ENCODE measurements around the gene COX10.

Gene COX10

GRCh38 chr17:14050616-14051015 lies 18.7 kb upstream of the COX10 start:
- Histone ChIP-seq H3K4me3 (no peak overlapping the region), H3K4me1 (no peaks in the 10 kb centered on the region), H3K27ac (no peak overlapping the region), H3K36me3 (peaks cover 0 to 11% (median 5%) of the 10 kb centered on the region in 3 donors), H3K9me3 (no peaks in the 10 kb centered on the region), H3K27me3 (no peaks in the 10 kb centered on the region)
- intact Hi-C loops (cut with DNase I; ENCODE audit: low total_unique reads): no loop called here
- DNase-seq: no peak
- TF ChIP-seq, protein P1, sequence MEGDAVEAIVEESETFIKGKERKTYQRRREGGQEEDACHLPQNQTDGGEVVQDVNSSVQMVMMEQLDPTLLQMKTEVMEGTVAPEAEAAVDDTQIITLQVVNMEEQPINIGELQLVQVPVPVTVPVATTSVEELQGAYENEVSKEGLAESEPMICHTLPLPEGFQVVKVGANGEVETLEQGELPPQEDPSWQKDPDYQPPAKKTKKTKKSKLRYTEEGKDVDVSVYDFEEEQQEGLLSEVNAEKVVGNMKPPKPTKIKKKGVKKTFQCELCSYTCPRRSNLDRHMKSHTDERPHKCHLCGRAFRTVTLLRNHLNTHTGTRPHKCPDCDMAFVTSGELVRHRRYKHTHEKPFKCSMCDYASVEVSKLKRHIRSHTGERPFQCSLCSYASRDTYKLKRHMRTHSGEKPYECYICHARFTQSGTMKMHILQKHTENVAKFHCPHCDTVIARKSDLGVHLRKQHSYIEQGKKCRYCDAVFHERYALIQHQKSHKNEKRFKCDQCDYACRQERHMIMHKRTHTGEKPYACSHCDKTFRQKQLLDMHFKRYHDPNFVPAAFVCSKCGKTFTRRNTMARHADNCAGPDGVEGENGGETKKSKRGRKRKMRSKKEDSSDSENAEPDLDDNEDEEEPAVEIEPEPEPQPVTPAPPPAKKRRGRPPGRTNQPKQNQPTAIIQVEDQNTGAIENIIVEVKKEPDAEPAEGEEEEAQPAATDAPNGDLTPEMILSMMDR (IDR thresholded peaks at IDR 0.05): no peak

DNA sequence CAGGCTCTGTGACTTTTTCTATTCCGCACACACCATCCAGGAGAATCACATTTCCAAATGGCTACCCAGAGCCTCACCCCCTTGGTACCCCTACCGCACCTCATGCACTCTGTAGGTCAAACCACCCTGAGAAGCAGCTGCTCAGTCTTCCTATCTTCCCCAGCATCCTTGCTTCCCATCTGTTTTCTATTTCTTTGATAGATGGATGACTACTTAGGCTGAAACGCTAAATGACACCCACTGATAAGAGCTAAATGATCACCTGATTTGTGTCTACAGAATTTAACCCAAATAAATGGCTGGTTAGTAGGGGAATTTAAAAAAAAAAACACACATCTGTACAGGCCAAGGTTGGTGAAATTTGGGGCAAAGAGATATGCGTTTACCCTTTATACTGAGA lies 17.6 kb upstream of the COX10 start:
- intact Hi-C loops (cut with DNase I; ENCODE audit: low total_unique reads): no loop called here
- Histone ChIP-seq H3K4me1 (no peaks in the 10 kb centered on the region), H3K9me3 (no peaks in the 10 kb centered on the region), H3K27me3 (no peaks in the 10 kb centered on the region), H3K4me3 (no peak overlapping the region), H3K27ac (no peak overlapping the region), H3K36me3 (peaks cover 5 to 11% (median 6%) of the 10 kb centered on the region in 3 donors)
- TF ChIP-seq, protein P1 (IDR thresholded peaks at IDR 0.05): no peak
- no peak for DNase-seq

DNA sequence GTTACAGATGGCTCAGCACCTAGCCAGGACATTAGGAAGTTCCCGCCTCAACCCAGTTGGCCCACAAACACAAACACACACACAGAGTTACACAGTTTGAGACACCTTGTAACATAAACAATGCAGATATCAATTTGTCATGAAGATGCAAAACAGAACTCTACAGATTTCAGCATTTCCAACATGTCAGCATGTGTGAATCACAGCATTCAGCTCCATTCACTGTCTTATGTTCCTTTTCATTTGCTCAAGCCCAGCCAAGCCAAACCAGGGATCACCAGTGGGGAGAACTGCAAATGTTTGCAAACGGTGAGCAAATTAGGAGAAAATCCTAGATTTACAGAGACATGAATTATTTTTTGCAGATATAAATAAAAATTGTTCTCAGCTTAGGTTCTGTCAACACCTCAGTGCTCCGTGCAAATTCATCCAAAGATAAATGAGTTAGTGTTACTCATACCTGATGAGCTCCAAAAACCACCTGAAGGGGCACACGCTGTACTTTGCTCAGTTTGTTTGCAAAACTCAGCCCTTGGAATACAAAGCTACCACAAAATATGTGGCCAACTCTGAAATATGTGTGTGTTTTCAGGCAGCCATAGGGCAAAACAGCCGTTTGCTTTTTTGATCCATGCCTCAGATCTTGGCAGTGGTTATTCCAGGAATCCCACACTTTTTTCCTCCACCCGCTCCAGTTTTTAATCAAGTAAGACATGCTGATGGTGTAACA lies 16.3 kb upstream of the COX10 start:
- intact Hi-C loops (cut with DNase I; ENCODE audit: low total_unique reads): no loop called here
- Histone ChIP-seq H3K27ac (no peak overlapping the region), H3K4me3 (no peak overlapping the region), H3K4me1 (no peaks in the 10 kb centered on the region), H3K27me3 (no peaks in the 10 kb centered on the region), H3K36me3 (peaks cover 5 to 11% (median 6%) of the 10 kb centered on the region in 3 donors), H3K9me3 (no peaks in the 10 kb centered on the region)
- TF ChIP-seq, protein P1 (IDR thresholded peaks at IDR 0.05): no peak
- no peak for DNase-seq

DNA sequence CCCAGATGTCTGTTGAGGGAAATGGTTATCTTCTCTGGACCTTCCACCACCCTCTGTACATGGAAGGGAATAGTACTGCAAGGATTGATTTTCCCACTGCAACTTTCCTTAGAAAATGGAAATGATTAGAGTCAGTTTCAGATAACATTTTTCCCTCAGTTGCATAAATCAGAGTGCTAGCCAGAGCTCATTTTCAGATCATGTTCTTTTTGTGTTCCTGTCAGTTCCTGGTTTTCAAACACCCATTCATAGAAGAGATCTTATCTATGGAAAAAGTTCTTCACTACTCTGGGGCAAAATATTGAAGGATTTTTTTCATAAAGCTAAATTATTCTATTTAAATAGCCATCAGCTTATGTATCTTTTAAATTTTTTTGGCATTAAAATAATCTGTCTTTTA lies 11.7 kb upstream of the COX10 start:
- no peak for DNase-seq
- peaks cover 0 to 11% (median 3%) of the 10 kb centered on the region in 4 donors for H3K4me1 ChIP-seq
- TF ChIP-seq, protein P1 (IDR thresholded peaks at IDR 0.05): no peak
- no peaks in the 10 kb centered on the region for H3K9me3 ChIP-seq
- peaks cover 0 to 6% (median 0%) of the 10 kb centered on the region in 3 donors for H3K36me3 ChIP-seq
- H3K27ac ChIP-seq: no peak overlapping the region
- no peaks in the 10 kb centered on the region for H3K27me3 ChIP-seq
- H3K4me3 ChIP-seq: no peak overlapping the region
- intact Hi-C loops (cut with DNase I; ENCODE audit: low total_unique reads): no loop called here

- TF ChIP-seq, protein P1 (IDR thresholded peaks at IDR 0.05): no peak
- no peak for DNase-seq
- Histone ChIP-seq H3K4me3 (no peak overlapping the region), H3K27me3 (no peaks in the 10 kb centered on the region), H3K27ac (no peak overlapping the region), H3K36me3 (peaks cover 0 to 6% (median 0%) of the 10 kb centered on the region in 3 donors), H3K4me1 (peaks cover 0 to 14% (median 5%) of the 10 kb centered on the region in 4 donors), H3K9me3 (no peaks in the 10 kb centered on the region)
- intact Hi-C loops (cut with DNase I; ENCODE audit: low total_unique reads): no loop called here
Measured at GRCh38 chr17:14058051-14058450, 11.3 kb upstream of the COX10 start.

Data from tibial artery (tissue), 4 donors.